HEK293T (cell line): Measurements from ENCODE around the gene PLB1.

Experiments
- CTCF ChIA-PET: fragments of 350-600 bp; formaldehyde crosslinking; extraction: SDS; loops from one replicate; lab custom pipeline; 2021; ENCODE audit warnings: antibody characterized with exemption, inconsistent platforms; lab: Yijun Ruan, JAX
- POLR2A ChIA-PET: fragments of 350-600 bp; formaldehyde crosslinking; extraction: SDS; loops from one replicate; lab custom pipeline; 2020; ENCODE audit warnings: antibody characterized with exemption, inconsistent platforms; lab: Yijun Ruan, JAX
- DNase-seq: peaks from one replicate; pipeline ENCODE4 v3.0.0; 2012; ENCODE audit warnings: mixed read lengths; ENCODE audit errors: extremely low spot score
- ARNT ChIP-seq: fragments of 450-650 bp; IDR thresholded peaks from 2 replicates; pipeline ENCODE4 v1.6.1; 2017; ENCODE audit warnings: mild to moderate bottlenecking
- BHLHE40 ChIP-seq: fragments of 450-650 bp; IDR thresholded peaks from 2 replicates; pipeline ENCODE4 v1.6.1; 2016; ENCODE audit warnings: mild to moderate bottlenecking, moderate library complexity, borderline replicate concordance
- CTBP1 ChIP-seq: fragments of 450-650 bp; IDR thresholded peaks from 2 replicates; pipeline ENCODE4 v1.6.1; 2016; ENCODE audit warnings: borderline replicate concordance
- ELF4 ChIP-seq: fragments of 450-650 bp; IDR thresholded peaks from 2 replicates; pipeline ENCODE4 v1.6.1; 2017; ENCODE audit warnings: antibody characterized with exemption
- FOXA1 ChIP-seq: fragments of 450-650 bp; IDR thresholded peaks from 2 replicates; pipeline ENCODE4 v1.6.1; 2016; ENCODE audit warnings: mild to moderate bottlenecking
- FOXK2 ChIP-seq: fragments of 450-650 bp; IDR thresholded peaks from 2 replicates; pipeline ENCODE4 v1.6.1; 2016; ENCODE audit warnings: mild to moderate bottlenecking
- FOXM1 ChIP-seq: fragments of 450-650 bp; IDR thresholded peaks from 2 replicates; pipeline ENCODE4 v1.6.1; 2017; ENCODE audit warnings: mild to moderate bottlenecking, borderline replicate concordance
- HDGF ChIP-seq: fragments of 450-650 bp; IDR thresholded peaks from 2 replicates; pipeline ENCODE4 v1.6.1; 2017; ENCODE audit warnings: antibody characterized with exemption, borderline replicate concordance
- L3MBTL2 ChIP-seq: fragments of 450-650 bp; conservative IDR thresholded peaks from 2 replicates; pipeline ENCODE4 v1.6.1; 2016; ENCODE audit warnings: mild to moderate bottlenecking
- LEF1 ChIP-seq: fragments of 450-650 bp; IDR thresholded peaks from 2 replicates; pipeline ENCODE4 v1.6.1; 2017; ENCODE audit warnings: mild to moderate bottlenecking, borderline replicate concordance
- NFRKB ChIP-seq: fragments of 450-650 bp; IDR thresholded peaks from 2 replicates; pipeline ENCODE4 v1.6.1; 2016; ENCODE audit warnings: mild to moderate bottlenecking, moderate library complexity
- PKNOX1 ChIP-seq: fragments of 450-650 bp; IDR thresholded peaks from 2 replicates; pipeline ENCODE4 v1.6.1; 2016
- SP1 ChIP-seq: fragments of 450-650 bp; IDR thresholded peaks from 2 replicates; pipeline ENCODE4 v1.6.1; 2017
- SUZ12 ChIP-seq: fragments of 450-650 bp; IDR thresholded peaks from 2 replicates; pipeline ENCODE4 v1.6.1; 2016; ENCODE audit warnings: mild to moderate bottlenecking
- TARDBP ChIP-seq: fragments of 450-650 bp; IDR thresholded peaks from 2 replicates; pipeline ENCODE4 v1.6.1; 2016
- ZNF384 ChIP-seq: fragments of 450-650 bp; IDR thresholded peaks from 2 replicates; pipeline ENCODE4 v1.6.1; 2016

The PLB1 gene, protein sequence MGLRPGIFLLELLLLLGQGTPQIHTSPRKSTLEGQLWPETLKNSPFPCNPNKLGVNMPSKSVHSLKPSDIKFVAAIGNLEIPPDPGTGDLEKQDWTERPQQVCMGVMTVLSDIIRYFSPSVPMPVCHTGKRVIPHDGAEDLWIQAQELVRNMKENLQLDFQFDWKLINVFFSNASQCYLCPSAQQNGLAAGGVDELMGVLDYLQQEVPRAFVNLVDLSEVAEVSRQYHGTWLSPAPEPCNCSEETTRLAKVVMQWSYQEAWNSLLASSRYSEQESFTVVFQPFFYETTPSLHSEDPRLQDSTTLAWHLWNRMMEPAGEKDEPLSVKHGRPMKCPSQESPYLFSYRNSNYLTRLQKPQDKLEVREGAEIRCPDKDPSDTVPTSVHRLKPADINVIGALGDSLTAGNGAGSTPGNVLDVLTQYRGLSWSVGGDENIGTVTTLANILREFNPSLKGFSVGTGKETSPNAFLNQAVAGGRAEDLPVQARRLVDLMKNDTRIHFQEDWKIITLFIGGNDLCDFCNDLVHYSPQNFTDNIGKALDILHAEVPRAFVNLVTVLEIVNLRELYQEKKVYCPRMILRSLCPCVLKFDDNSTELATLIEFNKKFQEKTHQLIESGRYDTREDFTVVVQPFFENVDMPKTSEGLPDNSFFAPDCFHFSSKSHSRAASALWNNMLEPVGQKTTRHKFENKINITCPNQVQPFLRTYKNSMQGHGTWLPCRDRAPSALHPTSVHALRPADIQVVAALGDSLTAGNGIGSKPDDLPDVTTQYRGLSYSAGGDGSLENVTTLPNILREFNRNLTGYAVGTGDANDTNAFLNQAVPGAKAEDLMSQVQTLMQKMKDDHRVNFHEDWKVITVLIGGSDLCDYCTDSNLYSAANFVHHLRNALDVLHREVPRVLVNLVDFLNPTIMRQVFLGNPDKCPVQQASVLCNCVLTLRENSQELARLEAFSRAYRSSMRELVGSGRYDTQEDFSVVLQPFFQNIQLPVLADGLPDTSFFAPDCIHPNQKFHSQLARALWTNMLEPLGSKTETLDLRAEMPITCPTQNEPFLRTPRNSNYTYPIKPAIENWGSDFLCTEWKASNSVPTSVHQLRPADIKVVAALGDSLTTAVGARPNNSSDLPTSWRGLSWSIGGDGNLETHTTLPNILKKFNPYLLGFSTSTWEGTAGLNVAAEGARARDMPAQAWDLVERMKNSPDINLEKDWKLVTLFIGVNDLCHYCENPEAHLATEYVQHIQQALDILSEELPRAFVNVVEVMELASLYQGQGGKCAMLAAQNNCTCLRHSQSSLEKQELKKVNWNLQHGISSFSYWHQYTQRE (N-terminal part only)

GRCh38 chr2:28495551-28496250 is at the start of gene PLB1:
Gene PLB1, plus strand, starts transcription at chr2:28496060. Its CDS starts 55 bp downstream, at chr2:28496115.
- ChIA-PET POLR2A (no interaction called here), CTCF (no interaction called here)
- no peak for DNase-seq

DNA sequence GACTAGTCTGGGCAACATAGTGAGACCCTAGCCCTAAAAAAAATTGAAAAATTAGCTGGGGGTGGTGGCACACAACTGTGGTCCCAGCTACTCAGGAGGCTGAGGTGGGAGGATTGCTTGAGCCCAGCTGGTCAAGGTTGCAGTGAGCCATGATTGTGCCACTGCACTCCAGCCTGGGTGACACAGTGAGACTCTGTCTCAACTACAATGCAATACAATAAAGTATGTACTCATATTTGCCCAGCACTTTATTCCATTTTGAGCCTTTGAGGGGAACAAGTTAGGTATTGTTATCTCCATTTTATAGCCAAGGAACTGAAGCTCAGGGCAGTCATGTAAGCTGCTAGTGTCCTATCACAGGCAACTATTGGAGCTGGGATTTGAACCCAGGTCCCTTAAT is 49.3 kb upstream of the PLB1 start:
- no peak for DNase-seq
- CTCF ChIA-PET: interaction anchor here (0.6 kb wide), 1 partner anchor 45 kb away, joined by 11 read pairs; no protein-coding TSS in a partner anchor
- POLR2A ChIA-PET: no interaction called here
- TF ChIP-seq NFRKB (no peak), ARNT (no peak), HDGF (no peak), L3MBTL2 (no peak), FOXK2 (no peak), ELF4 (no peak), BHLHE40 (no peak), SP1 (no peak), FOXA1 (no peak), PKNOX1 (no peak), ZNF384 (no peak), LEF1 (no peak), SUZ12 (no peak), CTBP1 (no peak), TARDBP (no peak), FOXM1 (no peak)

More at GRCh38 chr2:28495551-28496250, at the start of gene PLB1:
- no peak for TF ChIP-seq NFRKB
- TF ChIP-seq CTBP1: no peak
- no peak for TF ChIP-seq SUZ12
- no peak for TF ChIP-seq TARDBP
- no peak for TF ChIP-seq L3MBTL2
- TF ChIP-seq FOXA1: no peak
- TF ChIP-seq ZNF384: no peak
- no peak for TF ChIP-seq ELF4

DNA sequence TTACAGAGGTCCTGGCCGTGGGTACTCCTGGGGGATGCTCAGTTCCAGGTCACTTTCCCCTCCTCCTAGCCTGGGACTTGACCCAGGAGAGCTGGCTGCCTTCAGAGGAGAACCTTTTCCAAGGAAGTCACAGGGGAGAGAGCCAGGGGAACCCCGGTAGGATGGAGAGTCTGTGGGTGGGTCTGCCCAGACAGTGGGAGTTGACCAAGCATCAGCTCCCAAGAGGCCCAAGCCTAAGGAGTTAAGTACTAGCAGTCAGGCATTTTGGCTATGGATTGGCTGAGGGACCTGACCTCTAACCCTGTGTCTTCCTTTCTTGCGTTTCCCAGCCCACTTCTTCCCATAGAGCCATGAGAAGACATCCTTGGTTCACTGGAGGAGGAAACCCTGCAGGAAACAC is 48.8 kb upstream of the PLB1 start:
- no peak for TF ChIP-seq LEF1
- POLR2A ChIA-PET: no interaction called here
- no peak for DNase-seq
- CTCF ChIA-PET: no interaction called here

- POLR2A ChIA-PET: no interaction called here
- CTCF ChIA-PET: interaction anchor here (1.0 kb wide), 1 partner anchor 11 kb away, joined by 3 read pairs; no protein-coding TSS in a partner anchor
- TF ChIP-seq L3MBTL2: no peak
- TF ChIP-seq FOXA1: no peak
- TF ChIP-seq ARNT: no peak
- TF ChIP-seq TARDBP: no peak
- no peak for TF ChIP-seq BHLHE40
- no peak for TF ChIP-seq NFRKB
- TF ChIP-seq FOXK2: no peak
- TF ChIP-seq FOXM1: no peak
- TF ChIP-seq CTBP1: no peak
- no peak for TF ChIP-seq PKNOX1
- no peak for TF ChIP-seq HDGF
- no peak for TF ChIP-seq ELF4
- no peak for TF ChIP-seq SUZ12
- TF ChIP-seq LEF1: no peak
- no peak for TF ChIP-seq SP1
- no peak for TF ChIP-seq ZNF384
- DNase-seq: no peak
These were observed 47.7 kb upstream of the PLB1 start for GRCh38 chr2:28447943-28448792.

GRCh38 chr2:28448793-28449100 is 47.1 kb upstream of the PLB1 start:
- ChIA-PET POLR2A (no interaction called here), CTCF (interaction anchor here (1.0 kb wide), 1 partner anchor 12 kb away, joined by 3 read pairs; no protein-coding TSS in a partner anchor)
- no peak for DNase-seq
- TF ChIP-seq PKNOX1 (no peak), SP1 (no peak), TARDBP (no peak), FOXM1 (no peak), ELF4 (no peak), SUZ12 (no peak), CTBP1 (no peak), NFRKB (no peak), BHLHE40 (no peak), LEF1 (no peak), FOXK2 (no peak), HDGF (no peak), L3MBTL2 (no peak)
